Activated naive CD4-positive, alpha-beta T cell treated with anti-CD3 and anti-CD28 coated beads, Interleukin-2, amount 50 U/mL, for 72 hours (primary cell): ENCODE measurements around the gene HLTF. TPM values are rescaled to one million over a fixed set of nuclear protein-coding genes. Genes with fewer than 3 reads are reported as not detected.

Source experiments
- ATAC-seq, 2 donors: fragments of 150-1000 bp; cut with Tn5 transposase; 2 replicates each; pipeline ENCODE4 v1.10.0; 2021; ENCODE audit warnings: mild to moderate bottlenecking in 2 of 2, moderate library complexity in 2 of 2
- DNase-seq, 2 donors: peaks; one replicate each; pipeline ENCODE4 v3.0.0; 2021 to 2022; ENCODE audit warnings: low spot score in 2 of 2
- H3K27ac Mint-ChIP-seq, 2 donors: one replicate each; pipeline ENCODE4 v1.8.0; 2022; ENCODE audit warnings: mild to moderate bottlenecking in 2 of 2, mixed read lengths in 2 of 2
- H3K36me3 Mint-ChIP-seq, 2 donors: one replicate each; pipeline ENCODE4 v1.8.0; 2022; ENCODE audit warnings: mixed read lengths in 2 of 2
- H3K9me3 Mint-ChIP-seq, 2 donors: one replicate each; pipeline ENCODE4 v1.8.0; 2022; ENCODE audit warnings: mixed read lengths in 2 of 2
- total RNA-seq, 2 donors: library from RNA; stranded (reverse); gene quantifications; one replicate each; pipeline ENCODE4 v1.2.3, GENCODE V29; 2022

HLTF gene
- total RNA-seq, 2 donors from 2014 or later, result 24.9 to 35.8 TPM

DNA sequence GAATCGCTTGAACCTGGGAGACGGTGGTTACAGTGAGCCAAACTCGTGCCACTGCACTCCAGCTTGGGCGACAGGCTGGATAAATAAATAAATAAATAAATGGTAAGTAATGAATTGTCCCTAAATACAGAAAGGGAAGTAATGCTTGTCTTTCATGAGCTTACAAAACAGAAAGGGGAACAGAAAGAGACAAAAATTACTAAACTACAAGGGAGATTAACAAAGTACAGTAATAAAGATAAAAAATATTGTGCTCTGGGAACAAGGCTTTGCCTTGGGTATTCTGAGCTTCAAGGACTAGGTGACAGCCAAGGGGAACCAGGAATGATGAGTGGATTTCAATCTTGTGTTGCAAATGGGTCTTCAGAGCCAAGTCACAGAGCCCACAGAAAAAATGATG lies 9.2 kb upstream of the HLTF start:
- H3K9me3 Mint-ChIP-seq, result no peaks in the 10 kb centered on the region
- ATAC-seq (no peak), DNase-seq (no peak)
- H3K27ac Mint-ChIP-seq, result no peak overlapping the region
- no peaks in the 10 kb centered on the region for H3K36me3 Mint-ChIP-seq

DNA sequence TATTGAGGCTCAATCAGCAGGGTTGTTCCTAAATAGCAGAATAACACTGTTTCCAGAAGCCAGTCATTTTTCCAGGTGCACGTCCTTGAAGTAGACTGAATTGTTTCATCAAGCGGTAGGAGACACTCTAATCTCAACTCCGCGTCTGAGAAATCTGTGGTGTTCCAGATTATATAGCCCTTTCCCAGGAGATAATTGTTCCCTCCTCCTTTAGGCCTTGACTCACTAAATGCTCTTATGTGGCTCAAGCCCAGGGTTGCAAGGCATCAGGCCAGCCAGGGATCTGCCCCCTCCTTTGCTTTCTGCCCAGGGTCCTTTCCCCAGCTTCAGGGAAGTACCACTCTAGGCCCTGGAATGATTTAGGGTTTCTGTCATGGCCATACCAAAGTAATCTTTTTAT lies 5.7 kb upstream of the HLTF start:
- Mint-ChIP-seq H3K27ac (no peak overlapping the region), H3K36me3 (peaks cover under 1 to 2% of the 10 kb centered on the region in 2 donors), H3K9me3 (no peaks in the 10 kb centered on the region)
- ATAC-seq, result no peak
- DNase-seq, result no peak

DNA sequence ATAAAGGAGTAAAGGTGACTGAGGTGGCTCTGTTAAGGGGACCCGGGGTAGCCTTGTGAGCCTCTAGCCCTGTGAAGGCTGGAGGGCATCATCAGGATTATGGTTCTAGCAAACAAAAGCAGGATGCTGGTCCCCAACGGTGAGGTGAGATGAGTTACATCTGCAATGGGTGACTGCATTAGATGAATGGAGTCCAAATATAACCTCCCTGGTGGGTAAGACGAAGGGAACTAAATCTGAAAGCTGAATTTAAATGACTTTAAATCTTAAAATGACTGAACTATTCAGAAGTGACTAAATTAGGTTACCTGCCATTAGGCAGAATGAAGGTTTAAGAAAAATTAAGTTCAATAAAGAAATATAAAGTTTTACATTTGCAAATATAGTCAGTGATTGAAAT lies 4.6 kb upstream of the HLTF start:
- DNase-seq (no peak), ATAC-seq (no peak)
- Mint-ChIP-seq H3K36me3 (peaks cover 6 to 8% of the 10 kb centered on the region in 2 donors), H3K9me3 (peaks cover 0 to 4% of the 10 kb centered on the region in 2 donors), H3K27ac (no peak overlapping the region)

DNA sequence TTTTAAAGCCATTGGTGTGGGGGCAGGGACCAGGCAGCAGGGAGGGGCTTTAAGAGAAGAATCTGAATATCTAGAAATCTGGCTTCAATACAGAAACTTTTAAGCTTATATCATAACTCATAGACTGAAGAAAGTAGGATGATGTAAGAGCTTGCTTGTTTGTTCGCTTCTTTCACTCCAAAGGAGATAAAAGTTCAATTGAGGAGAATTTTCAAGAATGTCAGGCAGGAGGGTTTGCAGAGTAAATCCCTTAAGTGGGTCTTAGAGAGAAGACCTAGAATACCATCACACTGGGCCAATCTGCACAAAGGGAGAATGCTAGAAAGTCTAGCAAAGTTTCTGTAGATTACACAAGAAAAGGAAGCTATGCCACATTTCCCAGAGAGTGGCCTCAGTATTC lies 4.1 kb upstream of the HLTF start:
- no peak for DNase-seq
- Mint-ChIP-seq H3K9me3 (peaks cover 0 to 4% of the 10 kb centered on the region in 2 donors), H3K27ac (no peak overlapping the region)

DNA sequence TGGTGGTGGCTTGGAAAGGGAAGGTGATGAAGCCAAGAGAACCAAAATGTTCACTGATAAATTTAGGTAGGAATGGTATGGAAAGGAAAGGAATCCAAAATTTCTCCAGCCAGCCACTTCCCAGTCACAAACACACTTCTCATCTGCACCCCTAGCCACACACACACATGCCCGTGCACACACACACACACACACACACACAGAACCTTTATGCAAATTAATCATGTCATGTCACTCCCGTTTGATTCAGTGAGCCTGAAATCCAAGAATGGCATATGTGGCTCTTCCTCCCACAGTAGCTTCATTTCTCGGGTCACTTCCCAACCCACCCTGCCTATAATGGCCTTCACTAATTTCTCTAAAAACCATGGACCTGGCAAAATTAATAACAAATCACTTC lies 3.1 kb upstream of the HLTF start:
- Mint-ChIP-seq H3K9me3 (peaks cover 0 to 4% of the 10 kb centered on the region in 2 donors), H3K27ac (no peak overlapping the region), H3K36me3 (peaks cover 12 to 14% of the 10 kb centered on the region in 2 donors)
- ATAC-seq (no peak), DNase-seq (no peak)

More for the DNA sequence above, 4.1 kb upstream of the HLTF start:
- peaks cover 6 to 12% of the 10 kb centered on the region in 2 donors for H3K36me3 Mint-ChIP-seq
- ATAC-seq, result no peak

DNA sequence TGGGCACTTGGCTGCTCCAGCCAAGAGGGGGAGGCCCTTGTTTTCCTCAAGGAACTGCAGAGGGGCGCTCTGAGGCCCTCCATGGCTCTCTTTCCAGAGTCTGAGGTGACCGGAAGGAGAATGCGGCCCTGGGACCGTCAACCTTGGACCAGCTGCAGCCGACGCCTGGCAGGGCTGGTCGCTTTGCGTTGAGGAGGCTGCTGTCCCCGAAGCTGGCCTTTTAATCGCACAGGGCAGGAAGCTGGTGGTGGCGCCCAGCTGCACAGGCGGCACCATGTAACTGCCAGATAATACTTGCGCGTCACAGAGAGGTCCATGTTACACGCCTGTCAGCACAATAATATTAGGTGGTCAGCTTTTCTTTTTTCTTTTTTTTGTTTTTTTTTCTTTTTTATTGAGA lies 875 bp upstream of the HLTF start:
- Mint-ChIP-seq H3K36me3 (peaks cover 14 to 20% of the 10 kb centered on the region in 2 donors), H3K27ac (peak overlapping the region in 1 of 2 donors; percentile 84), H3K9me3 (peaks cover 0 to 4% of the 10 kb centered on the region in 2 donors)
- DNase-seq, result no peak
- ATAC-seq, result no peak

DNA sequence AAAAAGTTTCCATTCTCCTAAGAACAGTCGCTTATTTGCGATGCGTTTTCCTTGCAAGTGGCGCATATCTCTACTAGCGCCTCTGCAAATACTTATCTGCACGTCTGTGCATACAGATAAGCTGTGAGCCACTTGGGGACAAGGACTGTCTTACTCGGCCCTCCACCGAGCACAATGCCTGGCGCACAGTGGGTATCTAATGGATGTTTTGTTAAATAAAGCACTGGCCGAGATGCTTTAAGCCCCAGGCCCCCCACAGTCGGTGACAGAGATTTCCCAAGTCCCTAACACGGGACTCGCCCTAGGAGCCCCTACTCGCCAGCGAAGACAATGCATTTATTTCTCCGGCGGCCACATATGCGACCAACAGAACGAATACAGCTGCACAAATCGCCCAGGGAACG lies 503 bp downstream of the HLTF start:
- H3K27ac Mint-ChIP-seq, result peak overlapping the region; percentile 22 to 84
- H3K36me3 Mint-ChIP-seq, result peaks cover 18 to 20% of the 10 kb centered on the region in 2 donors
- H3K9me3 Mint-ChIP-seq, result peaks cover 0 to 4% of the 10 kb centered on the region in 2 donors
- ATAC-seq, result peak; percentile 42 to 49
- DNase-seq, result peak in 1 of 2 donors; percentile 22

DNA sequence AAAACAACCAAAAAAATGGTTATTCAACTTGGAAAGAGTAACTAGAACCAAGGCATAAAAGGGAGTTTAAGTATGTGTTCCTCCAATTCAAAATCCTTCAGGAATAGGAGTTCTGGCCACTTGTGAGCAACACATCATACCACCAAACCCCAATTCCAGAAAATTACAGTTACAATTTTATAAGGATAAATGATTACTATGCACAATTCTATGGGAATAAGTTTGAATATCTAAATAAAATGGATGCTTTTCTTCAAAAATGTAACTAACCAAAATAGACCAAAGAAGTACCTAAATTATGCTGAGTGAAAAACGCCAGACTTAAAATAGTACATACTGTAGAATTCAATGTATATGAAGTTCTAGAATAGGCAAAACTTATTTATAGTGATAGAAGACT lies 4.6 kb downstream of the HLTF start:
- ATAC-seq (no peak), DNase-seq (no peak)
- peaks cover 13 to 17% of the 10 kb centered on the region in 2 donors for H3K36me3 Mint-ChIP-seq
- H3K9me3 Mint-ChIP-seq, result peaks cover 0 to 3% of the 10 kb centered on the region in 2 donors
- H3K27ac Mint-ChIP-seq, result no peak overlapping the region

DNA sequence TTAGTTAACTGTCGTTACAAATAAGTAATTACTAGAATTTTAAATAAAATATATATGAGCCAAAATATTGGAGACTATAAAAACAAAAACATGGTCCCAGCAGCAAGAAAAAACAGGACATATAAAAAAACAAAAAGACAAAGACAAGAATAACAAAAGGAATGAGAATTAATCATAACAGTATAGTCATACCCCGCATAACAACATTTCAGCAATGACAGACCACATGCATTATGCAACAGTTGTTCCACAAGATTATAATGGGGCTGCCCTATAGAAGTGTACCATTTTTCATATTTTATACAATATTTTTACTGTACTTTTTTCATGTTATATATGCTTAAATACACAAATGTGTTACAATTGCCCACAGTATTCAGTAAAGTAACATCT lies 5.6 kb downstream of the HLTF start:
- H3K36me3 Mint-ChIP-seq, result peaks cover 8 to 13% of the 10 kb centered on the region in 2 donors
- no peaks in the 10 kb centered on the region for H3K9me3 Mint-ChIP-seq
- no peak overlapping the region for H3K27ac Mint-ChIP-seq
- ATAC-seq (peak in 1 of 2 donors; percentile 71), DNase-seq (no peak)

DNA sequence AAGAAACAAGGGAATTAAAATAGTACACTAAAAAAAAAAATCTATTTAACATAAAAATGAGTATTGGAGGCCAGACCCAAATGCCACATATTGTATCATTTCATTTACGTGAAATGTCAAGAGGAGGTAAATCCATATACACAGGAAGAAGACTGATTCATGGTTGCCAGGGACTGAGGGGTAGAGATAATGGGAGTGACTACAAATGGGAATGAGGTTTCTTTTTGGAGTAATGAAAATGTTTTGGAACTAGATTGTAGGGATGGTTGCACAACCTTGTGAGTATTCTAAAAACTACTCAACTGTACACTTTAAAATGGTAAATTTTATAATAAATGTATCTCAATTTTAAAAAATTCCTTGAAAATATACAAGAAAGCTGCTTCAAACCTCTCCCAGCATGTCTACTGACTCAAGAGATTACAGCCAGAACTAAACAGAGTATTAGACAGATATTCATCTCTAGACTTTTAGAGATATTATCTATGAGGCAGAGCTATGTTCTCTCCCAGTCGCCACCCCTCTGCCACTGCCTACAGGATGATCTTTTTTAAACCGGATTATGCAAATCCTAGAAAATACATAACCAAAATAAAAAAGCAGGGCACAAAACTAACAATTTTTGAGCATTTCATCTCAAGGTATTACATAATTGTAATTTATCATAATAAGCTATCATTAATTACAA lies 6.2 kb downstream of the HLTF start:
- Mint-ChIP-seq H3K9me3 (no peaks in the 10 kb centered on the region), H3K36me3 (peaks cover 5 to 13% of the 10 kb centered on the region in 2 donors), H3K27ac (no peak overlapping the region)
- DNase-seq (no peak), ATAC-seq (no peak)

DNA sequence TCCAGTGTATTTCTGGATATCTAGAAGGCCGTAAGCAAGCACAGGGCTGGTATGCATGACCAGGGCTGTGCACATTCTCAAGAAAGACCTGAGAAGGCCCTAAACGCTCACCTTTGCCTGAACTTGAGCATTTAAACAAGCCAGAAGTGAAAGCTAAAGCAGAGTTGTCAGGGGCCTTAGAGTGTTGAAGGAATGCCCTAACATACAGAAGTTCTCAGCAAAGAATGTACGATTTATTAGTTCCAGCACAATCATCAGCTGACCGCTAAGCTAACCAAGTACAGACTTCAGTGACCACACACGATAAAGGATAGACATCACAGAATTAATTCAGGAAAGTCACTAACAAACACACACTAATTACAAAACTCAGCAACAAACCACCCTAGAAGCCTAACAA lies 8.7 kb downstream of the HLTF start:
- DNase-seq, result no peak
- Mint-ChIP-seq H3K27ac (no peak overlapping the region), H3K9me3 (no peaks in the 10 kb centered on the region), H3K36me3 (peaks cover 0 to 5% of the 10 kb centered on the region in 2 donors)
- ATAC-seq, result no peak

DNA sequence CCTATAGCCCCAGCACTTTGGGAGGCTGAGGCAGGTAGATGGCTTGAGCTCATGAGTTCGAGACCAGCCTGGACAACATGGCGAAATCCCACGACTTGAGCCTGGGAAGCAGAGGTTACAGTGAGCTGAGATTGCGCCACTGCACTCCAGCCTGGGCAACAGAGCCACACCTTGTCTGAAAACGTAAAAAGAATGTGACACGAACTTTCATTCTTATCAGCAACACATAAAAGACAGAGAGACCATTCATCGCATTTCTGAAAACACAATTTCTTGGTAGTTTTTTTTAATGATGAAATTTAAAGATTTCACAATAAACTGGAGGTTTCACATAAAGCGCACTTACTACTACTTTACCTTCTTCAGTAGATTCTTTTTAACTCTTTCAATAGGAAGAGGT lies 18.4 kb downstream of the HLTF start:
- DNase-seq (no peak), ATAC-seq (no peak)
- Mint-ChIP-seq H3K27ac (peak overlapping the region in 1 of 2 donors; percentile 60), H3K9me3 (no peaks in the 10 kb centered on the region), H3K36me3 (no peaks in the 10 kb centered on the region)

DNA sequence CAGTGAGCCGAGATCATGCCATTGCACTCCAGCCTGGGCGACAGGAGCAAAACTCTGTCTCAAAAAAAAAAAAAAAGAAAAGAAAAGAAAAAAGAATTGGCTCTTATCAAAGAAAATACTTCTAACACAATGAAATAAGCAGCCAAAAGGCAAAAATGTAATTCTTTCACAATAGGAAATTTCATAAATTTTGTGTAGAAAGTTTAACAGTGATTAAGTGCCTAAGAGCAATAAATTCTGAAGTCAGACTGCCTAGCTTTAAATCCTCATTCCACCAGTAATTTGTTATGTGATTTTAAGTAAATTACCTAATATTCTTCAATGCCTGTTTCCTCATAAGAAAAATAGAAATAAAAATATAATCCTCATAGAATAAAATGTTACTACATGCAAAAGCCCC lies 24.6 kb downstream of the HLTF start:
- DNase-seq, result no peak
- H3K36me3 Mint-ChIP-seq, result no peaks in the 10 kb centered on the region

DNA sequence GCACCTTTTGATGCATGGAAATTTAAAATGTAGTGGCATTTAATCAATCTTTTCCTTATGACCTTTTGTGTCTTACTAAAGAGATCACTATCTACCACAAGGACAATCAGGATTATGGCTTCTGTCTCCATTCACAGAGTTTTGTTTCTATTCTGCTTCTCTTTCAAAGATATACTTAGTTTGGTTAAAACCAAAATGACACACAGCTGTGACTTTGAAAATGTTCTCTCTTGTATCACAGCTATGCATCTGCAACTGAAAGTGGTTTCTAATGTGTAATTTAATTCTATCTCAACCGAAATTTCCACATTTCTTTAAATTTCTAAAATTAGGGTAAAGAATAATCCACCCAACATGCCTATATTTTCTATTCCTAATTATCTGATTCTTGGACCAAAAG lies 27.7 kb downstream of the HLTF start:
- Mint-ChIP-seq H3K27ac (no peak overlapping the region), H3K36me3 (peaks cover 6 to 19% of the 10 kb centered on the region in 2 donors), H3K9me3 (peaks cover 5 to 7% of the 10 kb centered on the region in 2 donors)
- ATAC-seq (no peak), DNase-seq (no peak)

More for the DNA sequence above, 24.6 kb downstream of the HLTF start:
- H3K9me3 Mint-ChIP-seq, result no peaks in the 10 kb centered on the region
- no peak overlapping the region for H3K27ac Mint-ChIP-seq
- no peak for ATAC-seq

DNA sequence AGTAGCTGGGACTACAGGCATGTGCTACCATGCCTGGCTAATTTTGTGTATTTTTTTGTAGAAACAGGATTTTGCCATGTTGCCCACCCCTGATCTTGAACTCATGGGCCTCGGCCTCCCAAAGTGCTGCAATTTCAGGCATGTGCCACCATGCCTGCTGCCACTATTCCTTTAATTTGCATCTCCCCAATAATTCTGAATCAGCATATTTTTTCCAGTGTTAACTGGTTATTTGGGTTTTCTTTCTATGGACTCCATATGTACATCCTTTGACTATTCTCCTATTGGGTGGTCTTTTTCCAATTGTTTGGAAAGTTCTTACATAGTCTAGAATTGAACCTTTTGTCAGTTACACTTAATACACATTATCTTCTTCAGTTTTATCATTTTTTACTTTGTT lies 28.1 kb downstream of the HLTF start:
- no peak overlapping the region for H3K27ac Mint-ChIP-seq
- H3K36me3 Mint-ChIP-seq, result peaks cover 9 to 22% of the 10 kb centered on the region in 2 donors
- no peak for ATAC-seq

DNA sequence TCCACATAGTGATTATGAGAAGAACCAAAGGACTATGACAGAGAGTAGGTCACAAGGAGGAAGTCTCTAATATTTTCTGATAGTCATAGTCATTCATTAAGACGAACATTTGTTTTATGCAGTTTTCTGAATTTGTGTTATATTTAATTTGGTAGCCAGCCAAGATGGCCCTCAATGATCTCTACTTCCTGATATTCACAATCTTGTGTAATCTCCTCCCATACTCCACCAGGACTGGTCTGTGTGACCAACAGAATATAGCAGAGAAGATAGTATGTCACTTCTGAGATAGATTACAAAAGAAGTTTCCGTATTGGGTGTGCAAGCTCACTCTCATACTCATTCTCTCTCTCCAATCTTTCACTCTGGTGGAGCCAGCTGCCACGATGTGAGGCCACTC lies 30.8 kb downstream of the HLTF start:
- no peak overlapping the region for H3K27ac Mint-ChIP-seq
- ATAC-seq (no peak), DNase-seq (no peak)
- H3K36me3 Mint-ChIP-seq, result peaks cover 16 to 28% of the 10 kb centered on the region in 2 donors
- H3K9me3 Mint-ChIP-seq, result peaks cover 5 to 9% of the 10 kb centered on the region in 2 donors

More for the DNA sequence above, 28.1 kb downstream of the HLTF start:
- peaks cover 5 to 9% of the 10 kb centered on the region in 2 donors for H3K9me3 Mint-ChIP-seq
- no peak for DNase-seq

DNA sequence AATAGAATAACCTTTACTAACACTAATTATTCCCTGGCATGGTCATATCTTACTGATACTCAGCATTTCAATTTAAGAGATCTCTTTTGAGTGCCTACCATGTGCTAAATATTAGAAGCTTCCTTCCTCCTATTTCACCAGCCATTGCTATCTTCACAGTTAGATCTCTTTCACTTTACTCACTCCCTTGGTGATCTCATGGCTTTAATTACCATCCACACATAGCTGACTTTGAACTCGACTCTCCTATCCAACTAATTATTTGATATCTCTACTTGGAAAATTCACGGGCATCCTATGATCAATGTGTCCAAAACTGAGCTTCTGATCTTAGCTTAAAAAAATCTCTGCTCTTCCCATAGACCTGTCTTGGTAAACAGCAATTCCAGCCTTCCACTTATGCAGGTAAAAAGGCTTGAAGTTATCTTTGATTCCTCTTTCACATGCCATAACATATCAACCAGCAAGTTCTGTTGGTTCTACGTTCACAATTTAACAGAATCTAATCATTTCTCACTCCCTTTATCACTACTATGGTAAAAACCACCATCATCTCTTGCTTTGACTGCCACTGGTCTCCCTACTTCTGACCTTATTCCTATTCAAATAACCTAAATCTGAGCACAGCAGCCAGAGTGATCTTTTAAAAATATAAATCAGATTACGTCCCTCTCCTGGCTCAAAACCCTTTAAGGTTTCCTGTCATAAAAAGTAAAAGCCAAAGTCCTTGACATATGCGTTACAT lies 41.8 kb downstream of the HLTF start:
- no peak overlapping the region for H3K27ac Mint-ChIP-seq
- ATAC-seq (peak in 1 of 2 donors; percentile 35), DNase-seq (no peak)
- H3K36me3 Mint-ChIP-seq, result peaks cover 7 to 8% of the 10 kb centered on the region in 2 donors
- no peaks in the 10 kb centered on the region for H3K9me3 Mint-ChIP-seq
